ENCODE results near the gene NUP160.

Gene NUP160

DNA sequence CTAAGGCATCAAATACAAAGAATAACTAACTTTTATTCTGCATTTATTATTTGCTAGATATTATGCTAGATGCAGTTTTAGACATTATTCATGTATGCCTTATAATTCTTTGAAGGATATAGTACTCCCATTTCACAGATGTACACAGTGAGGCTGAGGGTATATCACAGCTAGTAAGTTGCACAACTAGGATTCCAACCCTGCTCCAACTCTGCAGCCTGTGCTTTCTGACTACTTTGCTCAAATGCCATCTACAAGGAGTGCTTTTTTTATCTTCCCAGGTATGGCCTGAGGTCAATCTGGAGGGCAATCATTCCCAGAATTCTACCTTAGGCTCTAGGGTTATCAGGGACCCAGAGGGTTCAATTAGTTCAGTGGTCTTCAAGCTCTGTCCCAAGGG, 28.4 kb downstream of the NUP160 start:
- Histone ChIP-seq H3K9me2 (replicated peaks; ENCODE audit: low read depth, low read length) (no peaks in the 10 kb centered on the region), H3K27me3 (ENCODE audit: insufficient read depth, low read length, poor library complexity, severe bottlenecking) (no peaks in the 10 kb centered on the region), H4K20me1 (ENCODE audit: insufficient read depth, low read length, poor library complexity, severe bottlenecking) (peaks cover 6% of the 10 kb centered on the region), H2AFZ (ENCODE audit: low read length) (no peak overlapping the region), H3K4me3 (ENCODE audit: low read length, poor library complexity, severe bottlenecking) (no peak overlapping the region), H3K36me3 (ENCODE audit: insufficient read depth, low read length) (peaks cover 69% of the 10 kb centered on the region), H3K9me3 (ENCODE audit: insufficient read depth, low read depth, low read length) (no peaks in the 10 kb centered on the region), H3F3A (ENCODE audit: low read depth) (no peaks in the 10 kb centered on the region; the same call in 1 of the 2 replicates), H3K4me1 (ENCODE audit: insufficient read depth, low read length, poor library complexity, severe bottlenecking) (no peaks in the 10 kb centered on the region), H3K9ac (ENCODE audit: low read depth, low read length, poor library complexity, severe bottlenecking) (no peak overlapping the region), H3K4me2 (ENCODE audit: low read depth, low read length, poor library complexity, severe bottlenecking) (no peak overlapping the region), H3K79me2 (ENCODE audit: insufficient read depth, low read length) (no peaks in the 10 kb centered on the region)
- TF ChIP-seq CTCF (conservative IDR thresholded peaks at IDR 0.05; ENCODE audit: low read length) (no peak), EZH2phosphoT487 (IDR thresholded peaks at IDR 0.05; ENCODE audit: borderline replicate concordance) (no peak)

DNA sequence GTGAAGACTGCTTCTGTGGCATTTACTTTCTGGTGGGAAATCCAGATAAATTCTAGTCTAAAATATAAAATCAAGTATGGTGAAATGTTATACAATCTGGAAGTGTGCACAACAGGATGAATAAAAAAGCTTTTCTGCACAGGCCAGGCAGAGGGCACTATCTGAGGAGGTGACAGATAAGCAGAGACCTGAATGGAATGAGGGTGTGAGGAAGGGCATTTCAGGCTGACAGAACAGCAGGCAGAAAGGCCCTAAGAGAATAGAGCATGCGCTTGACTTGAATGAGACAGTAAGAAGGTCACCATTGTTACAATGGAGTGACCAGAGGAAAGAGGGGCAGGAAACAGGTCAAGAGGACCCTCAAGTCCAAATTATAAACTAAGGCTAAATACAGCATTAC, 47.4 kb downstream of the NUP160 start:
- Histone ChIP-seq H3K9me2 (replicated peaks; ENCODE audit: low read depth, low read length) (no peaks in the 10 kb centered on the region), H3K9me3 (ENCODE audit: insufficient read depth, low read depth, low read length) (no peaks in the 10 kb centered on the region), H3K4me2 (ENCODE audit: low read depth, low read length, poor library complexity, severe bottlenecking) (no peak overlapping the region), H3F3A (ENCODE audit: low read depth) (no peaks in the 10 kb centered on the region), H3K79me2 (ENCODE audit: insufficient read depth, low read length) (no peaks in the 10 kb centered on the region), H3K27me3 (ENCODE audit: insufficient read depth, low read length, poor library complexity, severe bottlenecking) (no peaks in the 10 kb centered on the region), H3K4me3 (ENCODE audit: low read length, poor library complexity, severe bottlenecking) (no peak overlapping the region), H3K36me3 (ENCODE audit: insufficient read depth, low read length) (peaks cover 92% of the 10 kb centered on the region), H3K9ac (ENCODE audit: low read depth, low read length, poor library complexity, severe bottlenecking) (no peak overlapping the region), H4K20me1 (ENCODE audit: insufficient read depth, low read length, poor library complexity, severe bottlenecking) (no peaks in the 10 kb centered on the region), H2AFZ (ENCODE audit: low read length) (no peak overlapping the region), H3K4me1 (ENCODE audit: insufficient read depth, low read length, poor library complexity, severe bottlenecking) (no peaks in the 10 kb centered on the region)
- no peak for TF ChIP-seq CTCF (conservative IDR thresholded peaks at IDR 0.05; ENCODE audit: low read length)
- no peak for TF ChIP-seq EZH2phosphoT487 (IDR thresholded peaks at IDR 0.05; ENCODE audit: borderline replicate concordance)

DNA sequence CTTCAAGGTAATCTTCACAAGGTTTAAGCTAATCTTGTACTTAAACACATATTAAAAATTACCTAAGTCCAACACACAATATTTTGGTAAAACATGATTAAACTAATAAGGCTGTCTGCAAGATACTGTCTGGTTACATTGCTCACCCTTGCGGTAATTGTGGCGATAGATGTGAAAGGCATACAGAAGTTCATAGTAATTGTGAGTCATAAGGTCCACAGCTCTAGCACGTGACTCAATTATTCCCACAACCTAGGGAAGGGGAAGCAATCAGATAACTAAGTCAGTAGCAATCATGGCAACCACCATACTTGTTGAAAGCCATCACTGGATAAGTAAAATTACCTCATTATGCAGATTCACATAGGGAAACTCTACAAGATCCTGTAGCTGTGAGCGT, 50.5 kb downstream of the NUP160 start:
- H3K36me3 ChIP-seq (ENCODE audit: insufficient read depth, low read length), result peaks cover 97% of the 10 kb centered on the region
- no peaks in the 10 kb centered on the region for H3K9me3 ChIP-seq (ENCODE audit: insufficient read depth, low read depth, low read length)
- TF ChIP-seq EZH2phosphoT487 (IDR thresholded peaks at IDR 0.05; ENCODE audit: borderline replicate concordance), result no peak
- TF ChIP-seq CTCF (conservative IDR thresholded peaks at IDR 0.05; ENCODE audit: low read length), result no peak
- H3K4me1 ChIP-seq (ENCODE audit: insufficient read depth, low read length, poor library complexity, severe bottlenecking), result no peaks in the 10 kb centered on the region
- no peaks in the 10 kb centered on the region for H3K9me2 ChIP-seq (replicated peaks; ENCODE audit: low read depth, low read length)
- H3K79me2 ChIP-seq (ENCODE audit: insufficient read depth, low read length), result no peaks in the 10 kb centered on the region
- no peaks in the 10 kb centered on the region for H4K20me1 ChIP-seq (ENCODE audit: insufficient read depth, low read length, poor library complexity, severe bottlenecking)
- H3K4me2 ChIP-seq (ENCODE audit: low read depth, low read length, poor library complexity, severe bottlenecking), result no peak overlapping the region
- H3K4me3 ChIP-seq (ENCODE audit: low read length, poor library complexity, severe bottlenecking), result no peak overlapping the region
- H3F3A ChIP-seq (ENCODE audit: low read depth), result no peaks in the 10 kb centered on the region
- H3K27me3 ChIP-seq (ENCODE audit: insufficient read depth, low read length, poor library complexity, severe bottlenecking), result no peaks in the 10 kb centered on the region
- H2AFZ ChIP-seq (ENCODE audit: low read length), result no peak overlapping the region
- H3K9ac ChIP-seq (ENCODE audit: low read depth, low read length, poor library complexity, severe bottlenecking), result no peak overlapping the region
